ENCODE data around the gene TYW1.
"Not testable (repeated sequence)": the region's sequence is repeated elsewhere in the genome, so short reads cannot be mapped to it uniquely, and the experiment has no call there.

Gene TYW1

DNA sequence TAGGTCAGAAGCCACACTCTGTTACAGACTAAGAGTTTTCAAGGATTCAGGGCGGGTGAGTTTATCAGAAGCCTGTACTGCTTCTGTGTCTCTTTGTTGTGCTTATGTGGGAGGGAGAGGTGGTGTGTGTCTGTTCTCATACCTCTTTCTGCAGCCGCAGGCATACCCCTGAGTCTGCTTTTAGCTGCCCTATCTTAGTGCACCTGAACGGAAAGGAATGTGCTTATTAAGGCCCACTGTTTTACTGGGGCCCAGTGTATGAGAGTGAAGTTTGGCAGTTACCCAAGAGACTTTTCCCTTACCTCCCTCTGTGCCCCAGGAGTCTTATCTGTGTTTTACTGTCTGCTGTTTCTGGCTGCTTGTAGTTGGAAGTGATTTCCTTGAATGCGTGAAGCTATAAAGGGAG lies 104.3 kb downstream of the TYW1 start:
- in situ Hi-C loops (cut with MboI; ENCODE audit: low pct_unique_long_range_greater_than_20kb, low sequenced_read_pairs), result no loop called here
- no peak for DNase-seq

DNA sequence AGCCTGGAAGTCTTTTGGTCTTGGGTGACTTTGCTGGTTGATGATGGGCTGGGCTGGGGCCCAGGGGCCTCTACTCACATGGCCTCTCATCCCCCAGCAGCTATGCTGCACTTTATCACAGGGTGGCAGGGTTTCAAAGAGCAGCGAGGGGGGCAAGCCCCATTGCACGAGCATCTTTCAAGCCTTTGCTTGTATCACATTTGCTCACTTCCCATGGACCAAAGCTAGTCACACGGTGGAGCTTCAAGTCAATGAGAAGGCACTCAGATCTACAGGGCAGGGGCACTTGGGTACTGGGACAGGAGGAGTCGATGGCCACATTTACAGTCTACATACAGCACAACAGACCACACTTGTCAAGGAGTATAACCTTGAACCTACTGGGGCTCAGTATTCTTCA lies 108.3 kb downstream of the TYW1 start:
- DNase-seq; in situ Hi-C loops (cut with MboI; ENCODE audit: low pct_unique_long_range_greater_than_20kb, low sequenced_read_pairs): not testable (repeated sequence)

DNA sequence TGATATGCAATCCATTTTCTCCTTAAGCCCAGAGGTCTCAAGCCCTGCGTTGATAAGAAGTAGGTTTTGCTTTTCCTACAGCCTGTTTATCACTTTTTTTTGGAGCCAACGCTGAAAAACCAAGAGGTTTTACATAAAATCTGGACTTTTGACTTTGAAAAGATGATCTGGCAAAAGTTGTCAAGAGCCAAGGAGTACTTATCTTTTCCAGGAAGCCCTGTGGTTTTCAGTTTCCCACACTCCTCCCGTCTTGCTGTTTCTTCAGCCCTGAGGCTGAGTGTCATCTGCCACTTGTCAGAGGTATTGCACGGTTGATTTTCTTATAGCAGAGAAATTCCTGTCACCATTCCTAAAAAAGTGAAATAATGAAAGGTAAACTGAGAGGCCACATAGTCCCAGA lies 108.7 kb downstream of the TYW1 start:
- in situ Hi-C loops (cut with MboI; ENCODE audit: low pct_unique_long_range_greater_than_20kb, low sequenced_read_pairs), result no loop called here
- peak; percentile 28 for DNase-seq

DNA sequence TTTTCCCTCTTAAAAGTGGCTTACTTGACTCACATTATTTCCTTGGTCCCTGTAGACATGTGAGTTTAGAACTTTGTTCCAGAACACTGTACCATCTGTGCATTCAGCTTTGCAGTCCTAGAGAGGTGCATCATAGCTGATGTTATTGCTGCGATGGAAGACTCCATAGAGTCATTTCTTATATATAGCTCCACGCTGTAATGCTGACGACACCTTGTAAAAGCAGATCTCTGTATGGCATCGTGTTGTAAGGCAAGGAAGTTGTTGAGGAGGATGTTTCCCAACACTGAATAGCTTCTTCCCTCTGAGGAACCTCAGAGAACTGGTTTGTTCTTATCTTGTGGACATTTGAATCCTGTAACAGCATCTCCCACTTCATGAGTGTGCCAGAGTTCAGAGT lies 109.6 kb downstream of the TYW1 start:
- DNase-seq; in situ Hi-C loops (cut with MboI; ENCODE audit: low pct_unique_long_range_greater_than_20kb, low sequenced_read_pairs): not testable (repeated sequence)

DNA sequence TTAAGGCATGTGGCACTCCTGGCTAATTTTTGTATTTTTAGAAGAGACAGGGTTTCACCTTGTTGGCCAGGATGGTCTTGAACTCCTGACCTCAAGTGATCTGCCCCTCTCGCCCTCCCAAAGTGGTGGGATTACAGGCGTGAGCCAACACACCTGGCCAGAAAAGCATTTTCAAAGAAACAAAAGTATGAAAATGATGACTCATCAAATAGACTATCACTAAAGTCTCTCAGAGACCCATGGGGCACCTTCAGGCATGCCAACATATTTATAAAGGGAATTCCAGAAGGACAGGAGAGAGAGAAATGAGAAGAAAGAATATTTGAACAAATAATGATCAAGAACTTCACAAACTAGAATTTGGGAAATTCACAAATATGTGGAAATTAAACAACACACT lies 114.7 kb downstream of the TYW1 start:
- DNase-seq; in situ Hi-C loops (cut with MboI; ENCODE audit: low pct_unique_long_range_greater_than_20kb, low sequenced_read_pairs): not testable (repeated sequence)

DNA sequence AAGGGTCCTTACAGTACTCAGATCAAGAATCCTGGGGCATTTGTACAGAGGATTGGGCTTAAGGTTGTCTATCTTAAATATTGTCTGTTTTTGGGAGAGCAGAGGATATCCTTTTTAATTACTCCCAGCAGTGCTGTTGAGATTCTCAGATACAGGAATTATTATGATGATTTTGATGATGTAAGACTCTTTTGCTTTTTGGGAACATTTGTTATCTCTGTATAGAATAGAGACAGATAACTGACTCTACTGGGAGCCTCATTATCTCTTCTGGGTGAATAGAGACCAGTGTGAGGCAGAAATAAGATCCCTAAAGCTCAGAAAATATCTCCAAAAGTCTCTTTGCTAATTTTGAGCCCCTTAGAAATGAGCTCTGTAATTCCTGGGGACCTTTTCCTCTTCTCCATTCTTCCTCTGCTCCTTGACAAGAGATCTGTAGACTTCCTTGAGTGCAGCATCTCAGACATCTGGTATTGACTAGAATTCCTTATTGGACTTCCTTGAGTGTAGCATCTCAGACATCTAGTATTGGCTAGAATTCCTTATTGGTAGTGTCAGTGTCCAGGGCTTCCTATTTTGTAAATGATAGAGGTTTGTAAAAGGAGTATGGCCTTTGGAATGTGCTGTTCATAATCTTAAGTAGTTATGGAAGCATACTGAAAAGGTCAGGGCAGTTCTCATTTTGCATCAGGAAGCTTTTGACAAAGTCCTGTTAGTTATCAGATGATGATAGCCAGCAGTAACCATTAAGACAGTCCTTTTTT lies 118.0 kb downstream of the TYW1 start:
- in situ Hi-C loops (cut with MboI; ENCODE audit: low pct_unique_long_range_greater_than_20kb, low sequenced_read_pairs); DNase-seq: not testable (repeated sequence)

DNA sequence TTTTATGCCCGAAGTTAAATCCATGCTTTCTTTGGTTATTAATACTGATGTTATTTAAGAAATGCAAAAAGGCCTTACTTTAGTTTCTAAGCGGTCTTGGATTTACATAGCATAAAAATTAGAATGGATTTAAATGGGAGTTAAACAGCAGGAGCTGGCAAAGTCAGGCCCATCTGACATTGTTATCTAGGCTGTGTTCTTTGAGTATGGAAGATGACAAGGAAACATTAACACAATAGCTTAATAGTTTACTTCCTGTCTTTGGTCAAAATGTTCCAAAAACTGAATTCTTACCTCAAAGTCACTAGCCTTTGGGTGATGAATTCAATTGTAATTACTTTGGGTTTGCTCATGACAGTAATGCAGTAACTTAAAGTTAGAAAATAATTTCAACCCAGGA lies 123.9 kb downstream of the TYW1 start:
- in situ Hi-C loops (cut with MboI; ENCODE audit: low pct_unique_long_range_greater_than_20kb, low sequenced_read_pairs); DNase-seq: not testable (repeated sequence)

DNA sequence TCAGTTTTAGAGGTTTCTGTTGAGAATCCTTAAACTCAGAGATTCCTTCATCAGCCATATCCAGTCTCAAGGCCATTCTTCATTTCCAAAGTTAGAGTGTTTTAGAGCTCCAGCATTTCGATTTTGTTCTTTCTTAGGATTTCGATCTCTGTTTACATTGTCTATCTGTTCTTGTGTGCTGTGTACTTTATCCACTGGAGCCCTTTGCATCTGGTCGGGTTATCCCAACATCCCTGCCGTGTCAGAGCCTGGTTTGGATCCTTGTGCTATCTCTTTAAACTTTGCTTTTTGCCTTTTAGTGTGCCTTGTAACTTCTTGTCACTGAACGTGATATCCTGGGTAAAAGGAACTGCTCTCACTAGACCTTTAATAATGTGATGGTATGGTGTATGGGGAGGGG lies 131.6 kb downstream of the TYW1 start:
- in situ Hi-C loops (cut with MboI; ENCODE audit: low pct_unique_long_range_greater_than_20kb, low sequenced_read_pairs); DNase-seq: not testable (repeated sequence)

DNA sequence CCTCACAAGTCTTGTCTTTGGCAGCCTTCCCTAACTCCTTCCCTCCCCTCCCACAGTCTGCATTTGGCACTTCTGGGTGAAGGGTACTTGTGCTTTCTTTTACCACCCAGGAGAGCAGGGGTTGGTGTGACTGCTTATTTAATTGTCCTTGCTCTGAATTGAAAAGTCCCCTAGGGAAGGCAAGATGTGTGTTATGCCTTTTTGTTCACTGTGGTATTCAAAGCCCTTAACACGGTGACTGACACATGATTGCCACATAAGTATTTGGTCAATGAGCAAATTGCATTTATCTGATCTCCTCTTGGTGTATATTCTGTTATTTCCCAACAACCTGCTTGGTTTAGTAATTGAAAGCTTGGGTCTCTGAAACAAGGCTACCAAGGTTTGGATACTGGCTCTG lies 134.1 kb downstream of the TYW1 start:
- in situ Hi-C loops (cut with MboI; ENCODE audit: low pct_unique_long_range_greater_than_20kb, low sequenced_read_pairs); DNase-seq: not testable (repeated sequence)

DNA sequence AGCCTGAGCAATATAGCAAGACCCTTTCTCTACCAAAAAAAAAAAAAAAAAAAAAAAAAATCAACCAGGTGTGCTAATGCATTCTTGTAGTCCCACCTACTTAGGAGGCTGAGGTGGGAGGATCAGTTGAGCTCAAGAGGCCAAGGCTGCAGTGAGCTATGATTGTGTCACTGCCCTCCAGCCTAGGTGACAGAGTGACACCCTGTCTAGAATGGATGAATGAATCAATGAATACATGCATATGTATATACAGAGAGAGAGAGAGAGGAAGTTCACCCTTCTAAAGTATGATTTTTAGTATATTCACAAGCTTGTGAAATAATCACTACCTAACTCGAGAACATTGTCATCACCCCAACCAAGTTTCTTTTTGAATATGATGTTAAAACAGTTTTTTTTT lies 138.3 kb downstream of the TYW1 start:
- in situ Hi-C loops (cut with MboI; ENCODE audit: low pct_unique_long_range_greater_than_20kb, low sequenced_read_pairs), result not testable (repeated sequence)

DNA sequence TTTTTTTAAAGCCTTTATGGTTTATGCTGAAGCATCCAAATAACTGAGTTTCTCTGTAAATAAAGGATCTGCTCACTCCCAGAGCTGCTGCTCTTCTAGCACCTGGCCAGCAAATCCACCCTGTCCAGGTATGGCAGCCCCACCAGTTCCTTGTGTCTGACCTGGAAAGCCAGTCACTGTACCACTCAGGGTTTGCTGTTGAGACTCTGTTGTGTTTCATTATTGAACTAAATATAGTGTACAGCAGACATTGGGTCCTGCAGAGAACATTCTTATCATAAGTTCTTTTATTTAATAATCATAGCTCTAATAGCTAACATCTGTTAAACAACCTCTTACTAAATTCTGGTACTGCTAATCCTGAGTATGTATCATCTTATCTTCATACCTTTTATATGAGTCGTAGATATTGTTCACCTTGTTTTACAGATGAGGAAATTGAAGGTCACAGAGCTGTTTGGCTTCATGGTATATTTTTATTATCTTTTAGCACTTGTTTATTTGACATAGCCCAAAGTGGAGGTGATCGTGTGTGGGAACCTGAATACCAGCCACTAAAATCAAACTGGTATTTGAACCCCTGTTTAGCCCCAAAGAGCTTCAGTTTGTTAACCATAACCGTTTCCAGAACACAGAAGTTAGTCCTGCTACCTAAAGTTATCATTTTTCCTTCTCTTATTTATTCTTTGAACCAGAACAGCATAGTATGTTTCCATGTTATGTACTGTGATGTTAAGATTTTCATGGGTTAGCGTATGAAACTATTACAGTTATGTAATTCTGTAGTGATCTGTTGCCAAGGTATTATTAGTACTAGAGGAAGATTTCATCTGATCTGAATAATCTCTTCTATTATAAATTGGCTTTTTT lies 139.2 kb downstream of the TYW1 start:
- in situ Hi-C loops (cut with MboI; ENCODE audit: low pct_unique_long_range_greater_than_20kb, low sequenced_read_pairs); DNase-seq: not testable (repeated sequence)

More for the DNA sequence above, 138.3 kb downstream of the TYW1 start:
- DNase-seq, result not testable (repeated sequence)

DNA sequence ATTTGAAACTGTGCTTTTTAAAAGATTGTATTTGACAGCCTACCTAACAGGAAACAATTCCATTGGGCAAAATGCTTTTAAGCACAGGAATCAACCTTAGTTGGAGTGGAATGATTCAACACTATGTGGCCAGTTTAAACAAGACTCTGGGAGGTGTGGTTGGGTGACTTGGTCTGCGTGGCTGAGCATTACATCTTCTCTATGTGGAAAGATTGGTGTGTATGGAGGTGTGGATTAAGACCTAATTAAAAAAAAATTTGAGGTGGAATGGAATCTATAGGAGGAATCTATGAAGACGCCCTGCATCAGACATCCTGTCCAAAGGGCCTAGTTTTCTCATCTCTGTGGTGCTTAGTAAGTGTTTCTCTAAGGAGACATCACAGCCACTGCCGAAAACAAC lies 140.9 kb downstream of the TYW1 start:
- DNase-seq; in situ Hi-C loops (cut with MboI; ENCODE audit: low pct_unique_long_range_greater_than_20kb, low sequenced_read_pairs): not testable (repeated sequence)

DNA sequence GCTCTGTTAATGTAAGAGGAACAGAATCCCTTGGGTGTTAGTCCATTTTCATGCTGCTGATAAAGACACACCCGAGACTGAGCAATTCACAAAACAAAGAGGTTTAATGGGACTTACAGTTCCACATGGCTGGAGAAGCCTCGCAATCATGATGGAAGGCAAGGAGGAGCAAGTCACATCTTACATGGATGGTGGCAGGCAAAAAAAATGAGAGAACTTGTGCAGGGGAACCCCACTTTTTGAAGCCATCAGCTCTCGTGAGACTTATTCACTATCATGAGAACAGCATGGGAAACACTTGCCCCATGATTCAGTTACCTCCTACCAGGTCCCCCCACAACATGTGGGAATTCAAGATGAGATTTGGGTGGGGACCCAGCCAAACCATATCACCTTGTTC lies 143.2 kb downstream of the TYW1 start:
- in situ Hi-C loops (cut with MboI; ENCODE audit: low pct_unique_long_range_greater_than_20kb, low sequenced_read_pairs); DNase-seq: not testable (repeated sequence)

DNA sequence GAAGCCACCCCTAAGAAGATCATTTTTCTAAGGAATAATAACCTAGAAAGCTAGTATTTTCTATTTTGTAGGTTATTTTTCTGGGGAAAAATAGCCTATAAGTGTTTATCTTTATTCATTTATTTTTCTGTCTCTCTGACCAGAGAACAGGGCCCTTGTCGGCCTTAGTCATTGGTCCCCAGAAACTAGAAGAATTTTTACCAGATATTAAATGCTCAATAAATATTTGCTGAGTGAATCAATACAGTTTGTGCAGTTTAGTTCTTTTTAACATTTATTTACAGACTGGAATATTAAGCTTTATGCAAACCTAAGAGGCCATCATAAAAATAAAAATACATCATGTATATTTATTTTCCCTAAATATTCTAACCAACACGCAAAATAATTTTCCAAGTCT lies 144.4 kb downstream of the TYW1 start:
- DNase-seq; in situ Hi-C loops (cut with MboI; ENCODE audit: low pct_unique_long_range_greater_than_20kb, low sequenced_read_pairs): not testable (repeated sequence)

DNA sequence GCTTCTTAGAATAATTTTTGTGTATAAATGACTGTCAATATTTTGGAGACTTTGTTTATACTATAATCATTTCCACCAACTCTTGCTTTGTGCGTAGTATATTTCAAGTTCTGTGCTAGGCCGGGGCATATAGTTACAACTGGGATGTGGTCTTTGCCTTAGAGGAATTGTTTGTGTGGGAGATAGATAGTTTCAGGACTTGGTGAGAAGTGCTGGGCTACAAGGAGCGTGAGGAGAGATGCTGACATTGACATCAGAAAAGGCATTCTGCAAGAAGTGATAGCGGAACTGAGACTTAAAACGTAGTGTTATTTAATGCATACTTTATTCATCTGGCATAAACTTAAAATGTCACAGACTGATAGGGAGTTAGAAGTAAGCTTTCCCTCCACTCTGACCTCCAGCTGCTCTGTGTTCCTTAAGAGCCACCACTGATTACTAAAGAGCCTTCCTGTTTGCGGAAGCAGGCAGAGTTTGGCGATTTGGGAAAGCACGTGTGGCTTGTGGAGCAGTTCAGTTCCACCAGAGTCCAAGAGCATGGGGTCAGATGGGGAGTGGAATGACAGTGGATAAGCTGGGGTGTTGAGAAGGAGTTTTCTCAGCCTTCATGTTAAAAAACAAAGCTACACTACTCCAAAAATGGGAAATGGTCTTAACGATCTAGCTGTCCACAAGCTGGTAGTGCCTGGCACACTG lies 146.6 kb downstream of the TYW1 start:
- in situ Hi-C loops (cut with MboI; ENCODE audit: low pct_unique_long_range_greater_than_20kb, low sequenced_read_pairs); DNase-seq: not testable (repeated sequence)

DNA sequence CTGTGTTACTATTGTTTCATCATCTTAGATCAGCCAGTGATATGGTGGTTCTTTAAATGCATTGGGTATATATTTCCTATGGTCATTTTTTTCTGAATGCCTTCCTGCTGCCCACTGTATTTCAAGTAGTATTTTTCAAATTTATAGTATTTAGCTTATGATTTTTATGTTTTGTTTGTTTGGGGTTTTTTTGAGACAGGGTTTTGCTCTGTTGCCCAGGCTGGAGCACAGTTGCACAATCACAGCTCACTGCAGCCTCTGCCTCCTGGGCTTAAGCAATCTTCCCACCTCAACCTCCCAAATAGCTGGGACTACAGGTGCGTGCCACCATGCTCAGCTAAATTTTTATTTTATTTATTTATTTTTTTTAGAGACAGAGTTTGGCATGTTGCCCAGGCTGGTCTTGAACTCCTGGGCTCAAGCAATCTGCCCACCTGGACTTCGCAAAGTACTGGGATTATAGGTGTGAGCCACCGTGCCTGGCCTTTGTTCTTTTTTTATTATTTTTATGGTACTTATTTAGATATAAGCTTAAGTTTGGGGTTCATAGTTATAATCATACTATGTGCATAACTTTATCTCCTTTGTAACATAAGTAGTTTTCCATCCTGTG lies 149.1 kb downstream of the TYW1 start:
- in situ Hi-C loops (cut with MboI; ENCODE audit: low pct_unique_long_range_greater_than_20kb, low sequenced_read_pairs), result not testable (repeated sequence)

DNA sequence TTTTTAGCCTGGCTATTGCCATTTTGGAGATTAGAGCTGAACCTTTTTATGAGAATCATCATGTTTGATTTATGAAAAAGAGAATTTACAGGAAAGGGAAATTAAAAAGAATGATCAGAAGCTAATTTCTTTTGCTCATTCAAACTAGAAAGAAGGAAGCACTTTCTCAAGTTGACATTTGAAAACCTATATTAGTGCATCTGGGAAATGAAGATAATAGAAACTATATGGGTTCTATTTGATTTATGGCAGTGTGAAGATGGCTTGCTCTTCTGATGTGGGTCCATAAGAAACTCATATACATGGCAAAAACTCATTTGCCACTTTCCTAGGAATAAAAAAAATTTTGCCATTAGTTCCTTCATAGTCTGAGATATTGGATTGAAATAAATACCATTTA lies 152.5 kb downstream of the TYW1 start:
- in situ Hi-C loops (cut with MboI; ENCODE audit: low pct_unique_long_range_greater_than_20kb, low sequenced_read_pairs); DNase-seq: not testable (repeated sequence)

More for the DNA sequence above, 149.1 kb downstream of the TYW1 start:
- not testable (repeated sequence) for DNase-seq

DNA sequence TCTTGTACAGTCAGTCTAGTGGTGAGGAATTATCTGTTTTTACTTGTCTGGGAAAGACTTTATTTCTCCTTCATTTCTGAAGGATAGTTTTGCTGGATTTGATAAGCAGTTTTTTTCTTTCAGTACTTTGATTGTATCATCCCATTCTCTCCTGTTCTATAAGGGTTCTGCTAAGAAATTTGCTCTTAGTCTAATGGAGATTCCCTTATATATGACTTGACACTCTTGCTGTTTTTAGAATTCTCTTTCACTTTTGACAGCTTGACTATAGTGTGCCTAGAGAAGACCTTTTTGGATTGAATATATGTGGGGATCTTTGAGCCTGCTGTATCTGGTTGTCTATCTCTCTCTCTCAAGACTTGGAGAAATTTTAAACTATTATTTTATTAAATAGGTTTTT lies 157.7 kb downstream of the TYW1 start:
- DNase-seq; in situ Hi-C loops (cut with MboI; ENCODE audit: low pct_unique_long_range_greater_than_20kb, low sequenced_read_pairs): not testable (repeated sequence)

DNA sequence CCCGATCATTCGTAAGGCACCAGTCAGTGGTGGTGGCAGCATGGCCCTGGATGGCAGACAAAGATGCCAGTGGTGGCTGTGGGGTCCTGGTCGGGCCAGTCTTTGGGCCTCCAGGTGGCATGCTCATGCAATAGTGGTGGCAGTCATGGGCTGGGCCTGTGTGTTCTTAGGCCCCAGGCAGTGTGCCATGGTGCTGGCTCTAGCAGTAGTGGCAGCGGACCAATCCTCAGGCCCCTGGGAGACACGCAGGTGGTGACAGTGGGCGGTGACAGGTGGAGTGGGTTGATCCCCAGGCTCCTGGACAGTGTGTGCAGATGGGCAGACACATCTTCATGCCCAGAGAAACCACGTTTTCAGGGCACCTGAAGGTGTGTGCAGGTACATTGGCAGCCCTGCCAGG lies 159.4 kb downstream of the TYW1 start:
- DNase-seq; in situ Hi-C loops (cut with MboI; ENCODE audit: low pct_unique_long_range_greater_than_20kb, low sequenced_read_pairs): not testable (repeated sequence)
